A549 treated with Mapracorat at 1 μM for 4 hours (cell line): ENCODE measurements around the gene TRIM51. TPM values are rescaled to one million over a fixed set of nuclear protein-coding genes. Genes with fewer than 3 reads are reported as not detected.

ENCODE experiments used
- total RNA-seq: library from RNA; stranded (reverse); fragments of 200-300 nt; extraction: Qiagen RNA extraction; gene quantifications from 5 replicates; pipeline ENCODE4 v1.2.3, GENCODE V29; 2022

The TRIM51 gene
- total RNA-seq = not detected in 5 replicates

GRCh38 chr11:55882997-55883396 lies at the start of gene TRIM51:
Gene TRIM51 (plus strand): TSS chr11:55883297. CDS start chr11:55885429, 2,132 bp downstream.

GRCh38 chr11:55838452-55838851 lies 44.6 kb upstream of the TRIM51 start, which contains the start of gene OR5D16:
Gene OR5D16 (plus strand): TSS chr11:55838752. CDS start chr11:55838752, 0 bp downstream.

GRCh38 chr11:55914482-55914881 lies 31.4 kb downstream of the TRIM51 start, which contains the start of gene OR5W2:
Gene OR5W2 (minus strand): TSS chr11:55914582. CDS start chr11:55914582, 0 bp downstream.

GRCh38 chr11:55936300-55936699 lies 53.2 kb downstream of the TRIM51 start, which contains the start of gene OR5I1:
Gene OR5I1 (minus strand): TSS chr11:55936400. CDS start chr11:55936400, 0 bp downstream.

Other genes with a start within 250 kb of the TRIM51 start
- gene OR4P4, start 248.2 kb upstream of the TRIM51 start, total RNA-seq = not detected in 5 replicates
- gene OR4S2, start 235.0 kb upstream of the TRIM51 start, total RNA-seq = not detected in 5 replicates
- not detected in 5 replicates for gene OR4C6, start 221.1 kb upstream of the TRIM51 start, total RNA-seq
- not detected in 5 replicates for gene OR5D13, start 109.9 kb upstream of the TRIM51 start, total RNA-seq
- not detected in 5 replicates for gene OR5D14, start 87.7 kb upstream of the TRIM51 start, total RNA-seq
- not detected in 5 replicates for gene OR5L1, start 71.9 kb upstream of the TRIM51 start, total RNA-seq
- not detected in 5 replicates for gene OR5D18, start 63.7 kb upstream of the TRIM51 start, total RNA-seq
- not detected in 5 replicates for gene OR5L2, start 56.1 kb upstream of the TRIM51 start, total RNA-seq
- not detected in 5 replicates for gene OR5D16, start 44.5 kb upstream of the TRIM51 start, total RNA-seq
- not detected in 5 replicates for gene OR5W2, start 31.3 kb downstream of the TRIM51 start, total RNA-seq
- gene OR5I1, start 53.1 kb downstream of the TRIM51 start, total RNA-seq = not detected in 5 replicates
- not detected in 5 replicates for gene OR10AG1, start 86.6 kb downstream of the TRIM51 start, total RNA-seq
- gene OR5F1, start 111.3 kb downstream of the TRIM51 start, total RNA-seq = not detected in 5 replicates
- not detected in 5 replicates for gene OR5AS1, start 144.4 kb downstream of the TRIM51 start, total RNA-seq
- gene OR8I2, start 210.0 kb downstream of the TRIM51 start, total RNA-seq = not detected in 5 replicates
- not detected in 5 replicates for gene OR8H2, start 220.4 kb downstream of the TRIM51 start, total RNA-seq
- not detected in 5 replicates for gene OR8H3, start 239.1 kb downstream of the TRIM51 start, total RNA-seq